WTC11 (cell line): ENCODE measurements around the gene RSPH1.

Source experiments
- CTCF ChIP-seq: fragments of 200-600 bp; IDR thresholded peaks from 2 replicates; pipeline ENCODE4 v1.8.0; 2022; ENCODE audit warnings: antibody characterized with exemption
- USF1 ChIP-seq: sonication (generic); formaldehyde crosslinking; IDR thresholded peaks from 2 replicates; pipeline ENCODE4 v1.8.0; 2022; ENCODE audit warnings: mild to moderate bottlenecking, missing genetic modification reagents
- ZNF121 ChIP-seq: sonication (generic); formaldehyde crosslinking; IDR thresholded peaks from 2 replicates; pipeline ENCODE4 v1.8.0; 2023; ENCODE audit warnings: missing genetic modification reagents

GRCh38 chr21:42440187-42440792, 55.7 kb downstream of the RSPH1 start:
- TF ChIP-seq USF1 (CRISPR knock-in tag) (no peak), CTCF (no peak), ZNF121 (CRISPR knock-in tag) (no peak)
